ENCODE data around the gene NRG4. TPM values are rescaled to one million over a fixed set of nuclear protein-coding genes. Genes with fewer than 3 reads are reported as not detected.

NRG4 gene
- polyA plus RNA-seq, 3 donors from 2014 or later: not detected

- Mint-ChIP-seq H3K27me3 (ENCODE audit: low read depth in 3 of 3) (peaks cover 4 to 13% (median 7%) of the 10 kb centered on the region in 3 donors), H3K4me1 (peaks cover 27 to 43% of the 10 kb centered on the region in 2 donors), H3K9me3 (peaks cover 0 to 1% (median 0%) of the 10 kb centered on the region in 6 donors), H3K4me3 (peak within 1 kb of the TSS; percentile 97 to 99 (median 98)), H3K27ac (peak within 1 kb of the TSS; percentile 81 to 96 (median 95)), H3K36me3 (peaks cover 0 to 6% (median 3%) of the 10 kb centered on the region in 3 donors)
- DNase-seq: peak; percentile 86 to 88 (median 87)
Measured at GRCh38 chr15:75903331-75904239, 108.6 kb downstream of the NRG4 start, which contains the start of gene FBXO22. Gene FBXO22, plus strand, starts transcription at chr15:75903878. Its CDS starts 86 bp downstream, at chr15:75903964.

GRCh38 chr15:75902129-75902557, 110.1 kb downstream of the NRG4 start:
- peaks cover 0 to 1% (median 0%) of the 10 kb centered on the region in 6 donors for H3K9me3 Mint-ChIP-seq
- peak overlapping the region; percentile 53 to 98 (median 97) for H3K4me3 Mint-ChIP-seq
- H3K27ac Mint-ChIP-seq: peak overlapping the region in 4 of 6 donors; percentile 16 to 81 (median 57)
- peaks cover 0 to 11% (median 3%) of the 10 kb centered on the region in 3 donors for H3K36me3 Mint-ChIP-seq
- peaks cover 4 to 13% (median 7%) of the 10 kb centered on the region in 3 donors for H3K27me3 Mint-ChIP-seq (ENCODE audit: low read depth in 3 of 3)
- DNase-seq: no peak
- peaks cover 27 to 43% of the 10 kb centered on the region in 2 donors for H3K4me1 Mint-ChIP-seq

- no peak for DNase-seq
- peaks cover 23 to 31% of the 10 kb centered on the region in 2 donors for H3K4me1 Mint-ChIP-seq
- H3K9me3 Mint-ChIP-seq: peaks cover 0 to 1% (median 0%) of the 10 kb centered on the region in 6 donors
- H3K36me3 Mint-ChIP-seq: peaks cover 3 to 11% (median 3%) of the 10 kb centered on the region in 3 donors
- H3K4me3 Mint-ChIP-seq: no peak overlapping the region
- no peak overlapping the region for H3K27ac Mint-ChIP-seq
- H3K27me3 Mint-ChIP-seq (ENCODE audit: low read depth in 3 of 3): peaks cover 4 to 13% (median 7%) of the 10 kb centered on the region in 3 donors
Measured at GRCh38 chr15:75900577-75900976, 111.6 kb downstream of the NRG4 start.

- H3K27me3 Mint-ChIP-seq (ENCODE audit: low read depth in 3 of 3): peaks cover 0 to 5% (median 2%) of the 10 kb centered on the region in 3 donors
- DNase-seq: no peak
- H3K36me3 Mint-ChIP-seq: peaks cover 4 to 21% (median 10%) of the 10 kb centered on the region in 3 donors
- H3K4me3 Mint-ChIP-seq: no peak overlapping the region
- H3K27ac Mint-ChIP-seq: peak overlapping the region in 2 of 6 donors; percentile 55 to 60
- H3K9me3 Mint-ChIP-seq: no peaks in the 10 kb centered on the region
- H3K4me1 Mint-ChIP-seq: peaks cover 0 to 2% of the 10 kb centered on the region in 2 donors
Measured at GRCh38 chr15:75895731-75896130, 116.5 kb downstream of the NRG4 start.

GRCh38 chr15:75891895-75892294, 120.3 kb downstream of the NRG4 start:
- H3K27me3 Mint-ChIP-seq (ENCODE audit: low read depth in 3 of 3): peaks cover 0 to 5% (median 2%) of the 10 kb centered on the region in 3 donors
- no peak overlapping the region for H3K4me3 Mint-ChIP-seq
- peaks cover 4 to 36% (median 12%) of the 10 kb centered on the region in 3 donors for H3K36me3 Mint-ChIP-seq
- no peaks in the 10 kb centered on the region for H3K9me3 Mint-ChIP-seq
- DNase-seq: no peak
- peaks cover 3 to 14% of the 10 kb centered on the region in 2 donors for H3K4me1 Mint-ChIP-seq
- no peak overlapping the region for H3K27ac Mint-ChIP-seq

Other genes with a start within 250 kb of the NRG4 start
- 10 to 100 TPM; 38.9 to 55.7 (median 52.1) TPM for gene UBE2Q2, start 169.0 kb downstream of the NRG4 start, polyA plus RNA-seq
- gene FBXO22, start 108.5 kb downstream of the NRG4 start, polyA plus RNA-seq: 10 to 100 TPM; 11.5 to 13.8 (median 12.7) TPM
- gene TMEM266, start 47.6 kb upstream of the NRG4 start, polyA plus RNA-seq: not detected